Loucy (cell line): ENCODE results near the gene CAPSL.

Experiments
- H2AFZ ChIP-seq: fragments of 200-600 bp; sonication (generic); 2 replicates; pipeline ENCODE4 v1.6.0; 2016; ENCODE audit warnings: antibody characterized with exemption, mild to moderate bottlenecking, low read length, moderate library complexity
- H3F3A ChIP-seq: fragments of 200-600 bp; 2 replicates; pipeline ENCODE4 v1.6.0; 2016; ENCODE audit warnings: antibody characterized with exemption, low read depth, mild to moderate bottlenecking
- H3K27me3 ChIP-seq: fragments of 200-600 bp; sonication (generic); 2 replicates; pipeline ENCODE4 v1.6.1; 2014; ENCODE audit warnings: low read length, mild to moderate bottlenecking; ENCODE audit not compliant: insufficient read depth, poor library complexity, severe bottlenecking
- H3K36me3 ChIP-seq: fragments of 200-600 bp; sonication (generic); 2 replicates; pipeline ENCODE4 v1.6.1; 2016; ENCODE audit warnings: low read length; ENCODE audit not compliant: insufficient read depth
- H3K4me1 ChIP-seq: fragments of 200-600 bp; sonication (generic); 2 replicates; pipeline ENCODE4 v1.5.1; 2014; ENCODE audit warnings: low read length, mild to moderate bottlenecking; ENCODE audit not compliant: insufficient read depth, poor library complexity, severe bottlenecking
- H3K4me2 ChIP-seq: fragments of 200-600 bp; sonication (generic); 2 replicates; pipeline ENCODE4 v1.6.0; 2014; ENCODE audit warnings: antibody characterized with exemption, low read length, low read depth, mild to moderate bottlenecking; ENCODE audit not compliant: poor library complexity, severe bottlenecking
- H3K4me3 ChIP-seq: fragments of 200-600 bp; sonication (generic); 2 replicates; pipeline ENCODE4 v1.5.1; 2014; ENCODE audit warnings: low read length, mild to moderate bottlenecking, mixed read lengths; ENCODE audit not compliant: poor library complexity, severe bottlenecking
- H3K79me2 ChIP-seq: fragments of 200-600 bp; sonication (generic); 2 replicates; pipeline ENCODE4 v1.6.1; 2014; ENCODE audit warnings: low read length; ENCODE audit not compliant: insufficient read depth
- H3K9ac ChIP-seq: fragments of 200-600 bp; sonication (generic); 2 replicates; pipeline ENCODE4 v1.6.0; 2014; ENCODE audit warnings: mild to moderate bottlenecking, low read depth, low read length, moderate library complexity; ENCODE audit not compliant: poor library complexity, severe bottlenecking
- H3K9me2 ChIP-seq: fragments of 200-600 bp; sonication (generic); replicated peaks from 2 replicates; pipeline ENCODE4 v1.6.1; 2016; ENCODE audit warnings: low read depth, low read length, mixed read lengths
- H3K9me3 ChIP-seq: fragments of 200-600 bp; sonication (generic); 2 replicates; pipeline ENCODE4 v1.6.1; 2014; ENCODE audit warnings: mild to moderate bottlenecking, antibody characterized with exemption, low read length, low read depth; ENCODE audit not compliant: insufficient read depth
- H4K20me1 ChIP-seq: fragments of 200-600 bp; sonication (generic); 2 replicates; pipeline ENCODE4 v1.6.0; 2014; ENCODE audit warnings: antibody characterized with exemption, low read length, mild to moderate bottlenecking; ENCODE audit not compliant: insufficient read depth, poor library complexity, severe bottlenecking
- EZH2phosphoT487 ChIP-seq: fragments of 200-600 bp; IDR thresholded peaks from 2 replicates; pipeline ENCODE4 v1.6.1; 2018; ENCODE audit warnings: antibody characterized with exemption, mild to moderate bottlenecking, moderate library complexity, borderline replicate concordance
- TF ChIP-seq, protein P1 (sequence below): fragments of 200-600 bp; sonication (generic); conservative IDR thresholded peaks from 2 replicates; pipeline ENCODE4 v1.5.1; 2014; ENCODE audit warnings: mild to moderate bottlenecking, antibody characterized with exemption, low read length

The CAPSL gene

GRCh38 chr5:35903631-35904203 is 34.7 kb downstream of the CAPSL start:
- Histone ChIP-seq H4K20me1 (no peaks in the 10 kb centered on the region), H3F3A (peaks cover 3% of the 10 kb centered on the region), H3K79me2 (no peaks in the 10 kb centered on the region), H3K9me3 (no peaks in the 10 kb centered on the region; the same call in 1 of the 2 replicates), H3K4me3 (no peak overlapping the region), H3K4me2 (no peak overlapping the region), H3K36me3 (no peaks in the 10 kb centered on the region), H3K27me3 (no peaks in the 10 kb centered on the region), H3K9ac (no peak overlapping the region), H2AFZ (no peak overlapping the region), H3K4me1 (peaks cover 55% of the 10 kb centered on the region), H3K9me2 (no peaks in the 10 kb centered on the region)
- TF ChIP-seq, protein P1, sequence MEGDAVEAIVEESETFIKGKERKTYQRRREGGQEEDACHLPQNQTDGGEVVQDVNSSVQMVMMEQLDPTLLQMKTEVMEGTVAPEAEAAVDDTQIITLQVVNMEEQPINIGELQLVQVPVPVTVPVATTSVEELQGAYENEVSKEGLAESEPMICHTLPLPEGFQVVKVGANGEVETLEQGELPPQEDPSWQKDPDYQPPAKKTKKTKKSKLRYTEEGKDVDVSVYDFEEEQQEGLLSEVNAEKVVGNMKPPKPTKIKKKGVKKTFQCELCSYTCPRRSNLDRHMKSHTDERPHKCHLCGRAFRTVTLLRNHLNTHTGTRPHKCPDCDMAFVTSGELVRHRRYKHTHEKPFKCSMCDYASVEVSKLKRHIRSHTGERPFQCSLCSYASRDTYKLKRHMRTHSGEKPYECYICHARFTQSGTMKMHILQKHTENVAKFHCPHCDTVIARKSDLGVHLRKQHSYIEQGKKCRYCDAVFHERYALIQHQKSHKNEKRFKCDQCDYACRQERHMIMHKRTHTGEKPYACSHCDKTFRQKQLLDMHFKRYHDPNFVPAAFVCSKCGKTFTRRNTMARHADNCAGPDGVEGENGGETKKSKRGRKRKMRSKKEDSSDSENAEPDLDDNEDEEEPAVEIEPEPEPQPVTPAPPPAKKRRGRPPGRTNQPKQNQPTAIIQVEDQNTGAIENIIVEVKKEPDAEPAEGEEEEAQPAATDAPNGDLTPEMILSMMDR: no peak
- no peak for TF ChIP-seq EZH2phosphoT487

- Histone ChIP-seq H3K9me3 (no peaks in the 10 kb centered on the region; the same call in 1 of the 2 replicates), H4K20me1 (no peaks in the 10 kb centered on the region), H3K36me3 (no peaks in the 10 kb centered on the region), H3K4me1 (peaks cover 44% of the 10 kb centered on the region), H3K79me2 (no peaks in the 10 kb centered on the region), H2AFZ (no peak overlapping the region), H3K4me3 (no peak overlapping the region), H3F3A (no peaks in the 10 kb centered on the region), H3K9me2 (no peaks in the 10 kb centered on the region), H3K9ac (no peak overlapping the region), H3K27me3 (no peaks in the 10 kb centered on the region), H3K4me2 (no peak overlapping the region)
- TF ChIP-seq, protein P1: no peak
Measured at GRCh38 chr5:35902046-35902672, 36.3 kb downstream of the CAPSL start.

DNA sequence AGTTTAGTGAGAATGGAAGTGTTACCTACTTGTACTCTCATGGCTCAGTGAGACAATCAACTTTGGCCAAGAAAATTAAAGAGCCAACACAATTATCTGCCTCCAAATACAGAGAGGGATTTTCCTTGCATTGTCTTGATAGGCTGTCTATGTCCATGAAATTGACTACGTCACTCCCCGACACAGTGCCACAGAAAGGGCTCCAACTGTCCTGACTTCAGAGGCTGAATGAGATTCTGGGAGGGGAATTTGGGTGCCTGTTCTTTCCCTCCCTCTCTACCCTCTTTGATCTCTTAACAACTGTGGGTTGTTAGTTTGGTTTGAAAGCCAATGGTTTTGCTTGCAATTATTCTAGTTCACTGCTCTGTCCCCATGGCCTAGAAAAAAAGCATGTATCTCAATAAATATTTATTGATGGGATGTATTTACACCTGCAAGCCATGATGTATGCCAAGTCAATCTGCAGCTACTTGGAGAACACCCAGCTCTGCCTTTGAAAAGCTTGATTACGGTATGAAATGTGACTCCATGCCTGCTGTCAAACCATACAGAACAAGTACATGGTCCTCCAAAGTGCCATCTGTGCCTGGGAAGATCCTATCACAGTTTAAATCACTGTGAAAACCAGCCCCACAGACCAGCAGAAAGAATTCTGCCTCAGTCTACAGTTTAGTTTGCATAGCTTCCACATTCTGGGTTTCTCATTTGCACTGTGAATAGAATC is 37.3 kb downstream of the CAPSL start:
- Histone ChIP-seq H3K9me3 (no peaks in the 10 kb centered on the region; the same call in 1 of the 2 replicates), H3K79me2 (no peaks in the 10 kb centered on the region), H3K36me3 (no peaks in the 10 kb centered on the region), H3K27me3 (no peaks in the 10 kb centered on the region), H4K20me1 (no peaks in the 10 kb centered on the region), H3K4me1 (peaks cover 44% of the 10 kb centered on the region), H3K4me2 (no peak overlapping the region), H3K9ac (no peak overlapping the region), H3F3A (no peaks in the 10 kb centered on the region), H3K4me3 (no peak overlapping the region), H2AFZ (no peak overlapping the region), H3K9me2 (no peaks in the 10 kb centered on the region)
- no peak for TF ChIP-seq EZH2phosphoT487
- TF ChIP-seq, protein P1: no peak
